H9 (cell line): Measurements from ENCODE around the gene PRODH2. TPM values are rescaled to one million over a fixed set of nuclear protein-coding genes. Genes with fewer than 3 reads are reported as not detected.

ENCODE experiments used
- DNase-seq: peaks from one replicate; pipeline ENCODE4 v3.0.0-alpha.2; 2017
- H2AFZ ChIP-seq: one replicate; pipeline ENCODE4 v1.6.1; 2013; ENCODE audit warnings: mild to moderate bottlenecking, low read length, control low read depth, moderate library complexity
- H2AK5ac ChIP-seq: 2 replicates; pipeline ENCODE4 v1.6.1; 2013; ENCODE audit warnings: low read length, control low read depth, mixed read lengths; ENCODE audit not compliant: insufficient read length
- H2BK120ac ChIP-seq: one replicate; pipeline ENCODE4 v1.6.1; 2013; ENCODE audit warnings: low read depth, mild to moderate bottlenecking, low read length, control low read depth, inconsistent platforms; ENCODE audit not compliant: poor library complexity, severe bottlenecking
- H2BK12ac ChIP-seq: 2 replicates; pipeline ENCODE4 v1.6.1; 2013; ENCODE audit warnings: low read length, control low read depth, mixed read lengths, low read depth; ENCODE audit not compliant: insufficient read length
- H2BK15ac ChIP-seq: 2 replicates; pipeline ENCODE4 v1.6.1; 2013; ENCODE audit warnings: low read depth, low read length, control low read depth
- H2BK20ac ChIP-seq: one replicate; pipeline ENCODE4 v1.6.1; 2013; ENCODE audit warnings: low read depth, mild to moderate bottlenecking, low read length, control low read depth, inconsistent platforms; ENCODE audit not compliant: poor library complexity, severe bottlenecking
- H2BK5ac ChIP-seq: 2 replicates; pipeline ENCODE4 v1.6.1; 2013; ENCODE audit warnings: low read length, control low read depth, mixed read lengths; ENCODE audit not compliant: insufficient read length
- H3K14ac ChIP-seq: 2 replicates; pipeline ENCODE4 v1.6.1; 2013; ENCODE audit warnings: low read length, control low read depth; ENCODE audit not compliant: insufficient read depth
- H3K18ac ChIP-seq: 2 replicates; pipeline ENCODE4 v1.6.1; 2013; ENCODE audit warnings: low read depth, mild to moderate bottlenecking, mixed read lengths, low read length, control low read depth; ENCODE audit not compliant: insufficient read length
- H3K23ac ChIP-seq: 2 replicates; pipeline ENCODE4 v1.6.1; 2013; ENCODE audit warnings: low read length, control low read depth, mixed read lengths, low read depth; ENCODE audit not compliant: insufficient read length
- H3K23me2 ChIP-seq: 2 replicates; pipeline ENCODE4 v1.6.1; 2013; ENCODE audit warnings: low read depth, mild to moderate bottlenecking, mixed read lengths, low read length, control low read depth; ENCODE audit not compliant: insufficient read length, poor library complexity, severe bottlenecking
- H3K27ac ChIP-seq: 2 replicates; pipeline ENCODE4 v1.5.1; 2013; ENCODE audit warnings: low read length, control low read depth, mixed read lengths, low read depth; ENCODE audit not compliant: insufficient read length
- H3K27me3 ChIP-seq: 2 replicates; pipeline ENCODE4 v1.6.1; 2013; ENCODE audit warnings: low read length, control low read depth, inconsistent platforms; ENCODE audit not compliant: insufficient read depth
- H3K4ac ChIP-seq: 2 replicates; pipeline ENCODE4 v1.6.1; 2013; ENCODE audit warnings: low read depth, mild to moderate bottlenecking, control low read depth, inconsistent platforms, low read length, moderate library complexity
- H3K4me1 ChIP-seq: 2 replicates; pipeline ENCODE4 v1.6.1; 2013; ENCODE audit warnings: low read length, control low read depth, inconsistent platforms; ENCODE audit not compliant: insufficient read depth
- H3K4me2 ChIP-seq: 2 replicates; pipeline ENCODE4 v1.6.1; 2013; ENCODE audit warnings: low read length, control low read depth, mixed read lengths; ENCODE audit not compliant: insufficient read length, insufficient read depth
- H3K56ac ChIP-seq: 2 replicates; pipeline ENCODE4 v1.6.1; 2013; ENCODE audit warnings: low read depth, mild to moderate bottlenecking, mixed read lengths, low read length, control low read depth; ENCODE audit not compliant: insufficient read length
- H3K79me1 ChIP-seq: 2 replicates; pipeline ENCODE4 v1.6.1; 2013; ENCODE audit warnings: low read depth, mild to moderate bottlenecking, moderate library complexity, low read length, control low read depth, inconsistent platforms; ENCODE audit not compliant: insufficient read depth, poor library complexity, severe bottlenecking
- H3K79me2 ChIP-seq: 2 replicates; pipeline ENCODE4 v1.6.1; 2013; ENCODE audit warnings: low read length, control low read depth, inconsistent platforms; ENCODE audit not compliant: insufficient read depth
- H3K9ac ChIP-seq: 2 replicates; pipeline ENCODE4 v1.6.1; 2013; ENCODE audit warnings: low read length, control low read depth, mixed read lengths; ENCODE audit not compliant: insufficient read length; ENCODE audit errors: extremely low read depth
- H3K9me3 ChIP-seq: one replicate; pipeline ENCODE4 v1.6.1; 2013; ENCODE audit warnings: low read depth, low read length, inconsistent platforms; ENCODE audit not compliant: control insufficient read depth
- H3T11ph ChIP-seq: one replicate; pipeline ENCODE4 v1.6.1; 2013; ENCODE audit warnings: mild to moderate bottlenecking, low read length, control low read depth, inconsistent platforms
- H4K20me1 ChIP-seq: one replicate; pipeline ENCODE4 v1.6.1; 2013; ENCODE audit not compliant: control insufficient read depth, insufficient read length, insufficient read depth
- H4K5ac ChIP-seq: 2 replicates; pipeline ENCODE4 v1.6.1; 2013; ENCODE audit warnings: low read depth, mild to moderate bottlenecking, mixed read lengths, low read length, control low read depth; ENCODE audit not compliant: insufficient read length
- H4K8ac ChIP-seq: replicated peaks from 2 replicates; pipeline ENCODE4 v1.6.1; 2013; ENCODE audit warnings: low read length, control low read depth, mixed read lengths, low read depth; ENCODE audit not compliant: insufficient read length
- H4K91ac ChIP-seq: 2 replicates; pipeline ENCODE4 v1.6.1; 2013; ENCODE audit warnings: low read depth, mild to moderate bottlenecking, moderate library complexity, mixed read lengths, low read length, control low read depth; ENCODE audit not compliant: insufficient read length
- H3K27ac Mint-ChIP-seq, 3 experiments: 2 replicates in 2 of 3; 3 replicates in 1 of 3; pipeline ENCODE4 v1.8.0; 2020 to 2021; ENCODE audit warnings: mixed read lengths in 3 of 3, mild to moderate bottlenecking in 1 of 3, moderate library complexity in 1 of 3
- H3K27me3 Mint-ChIP-seq: 2 replicates; pipeline ENCODE4 v1.8.0; 2021; ENCODE audit warnings: low read depth, mild to moderate bottlenecking, moderate library complexity, mixed read lengths
- H3K36me3 Mint-ChIP-seq, 3 experiments: 2 replicates in 2 of 3; 3 replicates in 1 of 3; pipeline ENCODE4 v1.8.0; 2020 to 2021; ENCODE audit warnings: low read depth in 3 of 3, mixed read lengths in 3 of 3; ENCODE audit not compliant: insufficient read depth in 1 of 3
- H3K4me1 Mint-ChIP-seq, 2 experiments: 2 replicates each; pipeline ENCODE4 v1.8.0; 2020; ENCODE audit warnings: mixed read lengths in 2 of 2
- H3K4me3 Mint-ChIP-seq, 2 experiments: 2 replicates in 1 of 2; 3 replicates in 1 of 2; pipeline ENCODE4 v1.8.0; 2020 to 2021; ENCODE audit warnings: mild to moderate bottlenecking in 2 of 2, mixed read lengths in 2 of 2, moderate library complexity in 1 of 2
- H3K9me3 Mint-ChIP-seq, 2 experiments: 2 replicates in 1 of 2; 3 replicates in 1 of 2; pipeline ENCODE4 v1.8.0; 2020; ENCODE audit warnings: mild to moderate bottlenecking in 2 of 2, mixed read lengths in 2 of 2, moderate library complexity in 1 of 2
- WGBS: extraction: QIAGEN DNeasy Blood & Tissue Kit; methylation state at CpG from one replicate; pipeline ENCODE4 v1.1.7; 2013; ENCODE audit warnings: missing lambda C conversion rate, low lambda C conversion rate, mixed read lengths; ENCODE audit not compliant: insufficient read length; ENCODE audit errors: extremely low coverage; 5-methylcytosine and 5-hydroxymethylcytosine counted together
- long read RNA-seq: library from polyadenylated mRNA; unstranded; transcript quantifications from one replicate; pipeline ENCODE4 v2.0.0, GENCODE V29; 2020
- total RNA-seq: library from RNA; stranded (reverse); gene quantifications from 2 replicates; pipeline ENCODE4 v1.2.1, GENCODE V29; 2021
- TF ChIP-seq, protein P1 (sequence below): fragments of 200-600 bp; sonication (generic); conservative IDR thresholded peaks from 3 replicates; pipeline ENCODE4 v1.8.0; 2021; ENCODE audit warnings: antibody characterized with exemption, mild to moderate bottlenecking

Gene PRODH2, protein sequence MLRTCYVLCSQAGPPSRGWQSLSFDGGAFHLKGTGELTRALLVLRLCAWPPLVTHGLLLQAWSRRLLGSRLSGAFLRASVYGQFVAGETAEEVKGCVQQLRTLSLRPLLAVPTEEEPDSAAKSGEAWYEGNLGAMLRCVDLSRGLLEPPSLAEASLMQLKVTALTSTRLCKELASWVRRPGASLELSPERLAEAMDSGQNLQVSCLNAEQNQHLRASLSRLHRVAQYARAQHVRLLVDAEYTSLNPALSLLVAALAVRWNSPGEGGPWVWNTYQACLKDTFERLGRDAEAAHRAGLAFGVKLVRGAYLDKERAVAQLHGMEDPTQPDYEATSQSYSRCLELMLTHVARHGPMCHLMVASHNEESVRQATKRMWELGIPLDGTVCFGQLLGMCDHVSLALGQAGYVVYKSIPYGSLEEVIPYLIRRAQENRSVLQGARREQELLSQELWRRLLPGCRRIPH
- total RNA-seq: not detected in 2 replicates
- long read RNA-seq: 0 reads

DNA sequence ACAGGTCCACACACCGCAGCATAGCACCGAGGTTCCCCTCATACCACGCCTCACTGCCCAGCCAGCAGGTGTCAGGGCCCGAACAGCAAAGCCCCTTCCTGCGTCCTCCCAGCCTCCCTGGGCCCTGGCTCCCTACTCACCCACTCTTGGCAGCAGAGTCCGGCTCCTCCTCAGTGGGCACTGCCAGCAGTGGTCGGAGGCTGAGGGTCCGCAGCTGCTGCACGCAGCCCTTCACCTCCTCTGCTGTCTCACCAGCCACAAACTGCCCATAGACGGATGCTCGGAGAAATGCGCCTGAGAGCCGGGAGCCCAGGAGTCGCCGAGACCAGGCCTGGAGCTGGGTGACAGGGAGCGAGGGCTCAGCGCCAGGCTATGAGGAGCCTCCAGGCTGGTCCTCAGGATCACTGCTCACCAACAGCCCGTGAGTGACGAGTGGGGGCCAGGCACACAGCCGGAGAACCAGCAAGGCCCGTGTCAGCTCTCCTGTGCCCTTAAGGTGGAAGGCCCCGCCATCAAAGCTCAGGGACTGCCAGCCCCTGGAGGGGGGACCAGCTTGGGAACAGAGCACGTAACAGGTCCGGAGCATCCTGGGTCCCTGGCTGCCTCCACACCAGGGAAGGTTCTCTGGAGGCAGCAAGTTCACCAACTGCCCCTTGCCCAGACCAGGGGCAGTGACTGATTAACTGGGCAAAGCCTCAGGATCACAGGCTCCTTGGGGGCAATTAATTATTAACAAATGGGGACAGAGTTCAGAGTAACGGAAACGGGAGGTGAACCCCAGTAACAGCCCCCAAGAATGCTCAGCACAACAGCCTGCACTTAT is at the start of gene PRODH2:
Gene PRODH2 (minus strand): TSS at position 626 of the 823 bp plus-strand sequence. CDS start 40 bp downstream, at position 586.
- Histone ChIP-seq H2BK12ac (no peak within 1 kb of the TSS), H3K9ac (no peak within 1 kb of the TSS), H3K27me3 (no peaks in the 10 kb centered on the region), H3K4me1 (no peaks in the 10 kb centered on the region; the same call in 1 of the 2 replicates), H2AK5ac (no peak within 1 kb of the TSS), H2BK20ac (no peak within 1 kb of the TSS), H4K5ac (no peak within 1 kb of the TSS), H2AFZ (no peak within 1 kb of the TSS), H3K79me1 (no peaks in the 10 kb centered on the region), H2BK120ac (no peak within 1 kb of the TSS), H2BK5ac (no peak within 1 kb of the TSS), H3K23ac (no peak within 1 kb of the TSS), H3K27ac (no peak within 1 kb of the TSS), H3K9me3 (no peaks in the 10 kb centered on the region), H3K23me2 (no peaks in the 10 kb centered on the region), H3T11ph (no peak within 1 kb of the TSS), H4K91ac (no peak within 1 kb of the TSS), H3K18ac (no peak within 1 kb of the TSS), H4K8ac (no peak within 1 kb of the TSS), H3K14ac (no peak within 1 kb of the TSS), H3K56ac (no peak within 1 kb of the TSS), H4K20me1 (no peaks in the 10 kb centered on the region), H2BK15ac (no peak within 1 kb of the TSS), H3K4me2 (no peak within 1 kb of the TSS), H3K79me2 (no peaks in the 10 kb centered on the region), H3K4ac (no peak within 1 kb of the TSS)
- Mint-ChIP-seq H3K27me3 (peaks cover 16% of the 10 kb centered on the region), H3K27ac (no peak within 1 kb of the TSS), H3K36me3 (no peaks in the 10 kb centered on the region), H3K4me1 (peaks cover 13 to 21% of the 10 kb centered on the region in 2 experiments), H3K9me3 (peaks cover 2 to 3% of the 10 kb centered on the region in 2 experiments; a peak in 2 of 5 replicates), H3K4me3 (no peak within 1 kb of the TSS)
- no CpG with 5 or more reads among the region's 26 CpGs for WGBS
- no peak for DNase-seq
- TF ChIP-seq, protein P1, sequence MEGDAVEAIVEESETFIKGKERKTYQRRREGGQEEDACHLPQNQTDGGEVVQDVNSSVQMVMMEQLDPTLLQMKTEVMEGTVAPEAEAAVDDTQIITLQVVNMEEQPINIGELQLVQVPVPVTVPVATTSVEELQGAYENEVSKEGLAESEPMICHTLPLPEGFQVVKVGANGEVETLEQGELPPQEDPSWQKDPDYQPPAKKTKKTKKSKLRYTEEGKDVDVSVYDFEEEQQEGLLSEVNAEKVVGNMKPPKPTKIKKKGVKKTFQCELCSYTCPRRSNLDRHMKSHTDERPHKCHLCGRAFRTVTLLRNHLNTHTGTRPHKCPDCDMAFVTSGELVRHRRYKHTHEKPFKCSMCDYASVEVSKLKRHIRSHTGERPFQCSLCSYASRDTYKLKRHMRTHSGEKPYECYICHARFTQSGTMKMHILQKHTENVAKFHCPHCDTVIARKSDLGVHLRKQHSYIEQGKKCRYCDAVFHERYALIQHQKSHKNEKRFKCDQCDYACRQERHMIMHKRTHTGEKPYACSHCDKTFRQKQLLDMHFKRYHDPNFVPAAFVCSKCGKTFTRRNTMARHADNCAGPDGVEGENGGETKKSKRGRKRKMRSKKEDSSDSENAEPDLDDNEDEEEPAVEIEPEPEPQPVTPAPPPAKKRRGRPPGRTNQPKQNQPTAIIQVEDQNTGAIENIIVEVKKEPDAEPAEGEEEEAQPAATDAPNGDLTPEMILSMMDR: no peak
